Measurements from ENCODE around the gene SNX12. TPM values are rescaled to one million over a fixed set of nuclear protein-coding genes. Genes with fewer than 3 reads are reported as not detected.

The SNX12 gene
- total and polyA plus RNA-seq, 4 donors, result 4.5 to 21.7 (median 15.8) TPM

GRCh38 chrX:71102292-71102691, 34.2 kb upstream of the SNX12 start:
- no peak overlapping the region for H3K27ac ChIP-seq (ENCODE audit: low read depth in 1 of 2, low read length in 2 of 2)
- 78% methylated on average over 3 of the region's 3 CpGs for WGBS
- H3K4me3 ChIP-seq (ENCODE audit: low read depth in 1 of 3, low read length in 3 of 3), result no peak overlapping the region
- no peak for DNase-seq (ENCODE audit: low spot score)
- no peak overlapping the region for H3K9ac ChIP-seq (ENCODE audit: low read depth in 1 of 2, low read length in 2 of 2)
- no peaks in the 10 kb centered on the region for H3K27me3 ChIP-seq (ENCODE audit: control insufficient read depth in 4 of 4, insufficient read depth in 4 of 4, low read length in 3 of 4)
- TF ChIP-seq CTCF (IDR thresholded peaks at IDR 0.05; ENCODE audit: low read depth, low read length, missing input control), result no peak
- no peak for TF ChIP-seq EGR1 (IDR thresholded peaks at IDR 0.05; ENCODE audit: low read depth in 2 of 2)
- TF ChIP-seq TAF1 (conservative IDR thresholded peaks at IDR 0.05), result no peak
- no peak for TF ChIP-seq RAD21 (IDR thresholded peaks at IDR 0.05)
- peaks cover 0 to 3% (median 1%) of the 10 kb centered on the region in 4 donors for H3K4me1 ChIP-seq (ENCODE audit: control insufficient read depth in 4 of 4, insufficient read depth in 4 of 4, low read length in 3 of 4)
- H3K36me3 ChIP-seq (ENCODE audit: control insufficient read depth in 4 of 4, insufficient read depth in 3 of 4, low read depth in 1 of 4, low read length in 3 of 4), result no peaks in the 10 kb centered on the region
- no peaks in the 10 kb centered on the region for H3K9me3 ChIP-seq (ENCODE audit: control insufficient read depth in 4 of 4, low read length in 3 of 4)

- TF ChIP-seq FOXA1 (IDR thresholded peaks at IDR 0.05), result no peak
- H3K36me3 ChIP-seq (ENCODE audit: control insufficient read depth in 4 of 4, insufficient read depth in 3 of 4, low read depth in 1 of 4, low read length in 3 of 4), result no peaks in the 10 kb centered on the region
- no peaks in the 10 kb centered on the region for H3K27me3 ChIP-seq (ENCODE audit: control insufficient read depth in 4 of 4, insufficient read depth in 4 of 4, low read length in 3 of 4)
- peaks cover 2 to 12% (median 6%) of the 10 kb centered on the region in 4 donors for H3K4me1 ChIP-seq (ENCODE audit: control insufficient read depth in 4 of 4, insufficient read depth in 4 of 4, low read length in 3 of 4)
- no peak overlapping the region for H3K9ac ChIP-seq (ENCODE audit: low read depth in 1 of 2, low read length in 2 of 2)
- DNase-seq (ENCODE audit: low spot score), result no peak
- H3K4me3 ChIP-seq (ENCODE audit: low read depth in 1 of 3, low read length in 3 of 3), result no peak overlapping the region
- H3K27ac ChIP-seq (ENCODE audit: low read depth in 1 of 2, low read length in 2 of 2), result no peak overlapping the region
- 92% methylated on average over 31 of the region's 31 CpGs for WGBS
- H3K9me3 ChIP-seq (ENCODE audit: control insufficient read depth in 4 of 4, low read length in 3 of 4), result no peaks in the 10 kb centered on the region
Observed at GRCh38 chrX:71100581-71101505, 32.7 kb upstream of the SNX12 start.

- no peaks in the 10 kb centered on the region for H3K36me3 ChIP-seq (ENCODE audit: control insufficient read depth in 4 of 4, insufficient read depth in 3 of 4, low read depth in 1 of 4, low read length in 3 of 4)
- H3K9me3 ChIP-seq (ENCODE audit: control insufficient read depth in 4 of 4, low read length in 3 of 4), result no peaks in the 10 kb centered on the region
- no peak for DNase-seq (ENCODE audit: low spot score)
- H3K4me3 ChIP-seq (ENCODE audit: low read depth in 1 of 3, low read length in 3 of 3), result no peak overlapping the region
- H3K27me3 ChIP-seq (ENCODE audit: control insufficient read depth in 4 of 4, insufficient read depth in 4 of 4, low read length in 3 of 4), result no peaks in the 10 kb centered on the region
- H3K27ac ChIP-seq (ENCODE audit: low read depth in 1 of 2, low read length in 2 of 2), result no peak overlapping the region
- H3K4me1 ChIP-seq (ENCODE audit: control insufficient read depth in 4 of 4, insufficient read depth in 4 of 4, low read length in 3 of 4), result peaks cover 4 to 16% (median 10%) of the 10 kb centered on the region in 4 donors
- WGBS, result 97% methylated on average over 4 of the region's 4 CpGs
- no peak overlapping the region for H3K9ac ChIP-seq (ENCODE audit: low read depth in 1 of 2, low read length in 2 of 2)
- TF ChIP-seq REST (IDR thresholded peaks at IDR 0.05) (no peak), FOXA2 (IDR thresholded peaks at IDR 0.05) (no peak)
Observed at GRCh38 chrX:71099736-71100135, 31.6 kb upstream of the SNX12 start.

Measured in liver (tissue), 9 donors.